HUDEP-2 (cell line): ENCODE results near the gene TOM1.
A peak's percentile ranks its signal among the peaks of the same experiment; 100 is the strongest.

Source experiments
- DNase-seq, 76 experiments: peaks; one replicate each; lab custom pipeline; 2025; ENCODE audit not compliant: unreplicated experiment in 76 of 76; lab: John Stamatoyannopoulos, UW

TOM1 gene

GRCh38 chr22:35343664-35344550 is 44.2 kb downstream of the TOM1 start:
- no peak for DNase-seq

- DNase-seq, result no peak
Measured at GRCh38 chr22:35344956-35345690, 45.4 kb downstream of the TOM1 start.

GRCh38 chr22:35345808-35346505 is 46.3 kb downstream of the TOM1 start:
- no peak for DNase-seq

- no peak for DNase-seq
Measured at GRCh38 chr22:35346596-35347220, 47.0 kb downstream of the TOM1 start.

- no peak for DNase-seq
Measured at GRCh38 chr22:35347462-35347861, 47.8 kb downstream of the TOM1 start.

GRCh38 chr22:35348026-35348590 is 48.4 kb downstream of the TOM1 start:
- DNase-seq, result no peak

GRCh38 chr22:35348703-35349102 is 49.0 kb downstream of the TOM1 start:
- no peak for DNase-seq

GRCh38 chr22:35349368-35349703 is 49.6 kb downstream of the TOM1 start:
- DNase-seq, result no peak

GRCh38 chr22:35349704-35350538 is 50.2 kb downstream of the TOM1 start:
- DNase-seq, result no peak

GRCh38 chr22:35350539-35351503 is 51.1 kb downstream of the TOM1 start:
- DNase-seq, result peak in 73 of 76 experiments; percentile 6 to 93 (median 81)

GRCh38 chr22:35352214-35353111 is 52.8 kb downstream of the TOM1 start:
- DNase-seq, result peak in 18 of 76 experiments; percentile 3 to 50 (median 30)

- no peak for DNase-seq
Measured at GRCh38 chr22:35353318-35353717, 53.6 kb downstream of the TOM1 start.

GRCh38 chr22:35354068-35354467 is 54.4 kb downstream of the TOM1 start:
- no peak for DNase-seq

- no peak for DNase-seq
Measured at GRCh38 chr22:35357883-35358621, 58.4 kb downstream of the TOM1 start.

GRCh38 chr22:35359380-35360065 is 59.8 kb downstream of the TOM1 start:
- no peak for DNase-seq

- no peak for DNase-seq
Measured at GRCh38 chr22:35361001-35361558, 61.4 kb downstream of the TOM1 start.
